D721Med (cell line): ENCODE measurements around the gene TTC1.

ENCODE experiments used
- DNase-seq: peaks from one replicate; pipeline ENCODE4 v3.0.0; 2011; ENCODE audit warnings: low spot score; ENCODE audit not compliant: insufficient read length
- FAIRE-seq: peaks from 2 replicates; lab custom pipeline; 2011; peaks lifted over from hg19 to GRCh38; lab: Jason Lieb, UNC
- CTCF ChIP-seq: IDR thresholded peaks from 2 replicates; pipeline ENCODE4 v1.5.1; 2012; ENCODE audit warnings: mild to moderate bottlenecking, control low read depth; ENCODE audit not compliant: insufficient read depth; ENCODE audit errors: missing control alignments

Gene TTC1

GRCh38 chr5:160088805-160089204 lies 79.9 kb downstream of the TTC1 start:
- FAIRE-seq (no peak), DNase-seq (no peak)

GRCh38 chr5:160089531-160089930 lies 80.6 kb downstream of the TTC1 start:
- no peak for FAIRE-seq
- no peak for TF ChIP-seq CTCF
- DNase-seq, result no peak

More at GRCh38 chr5:160088805-160089204, 79.9 kb downstream of the TTC1 start:
- no peak for TF ChIP-seq CTCF

- TF ChIP-seq CTCF, result no peak
- DNase-seq (no peak), FAIRE-seq (no peak)
Measured at GRCh38 chr5:160090059-160090458, 81.1 kb downstream of the TTC1 start.

- FAIRE-seq (no peak), DNase-seq (no peak)
- TF ChIP-seq CTCF, result no peak
Measured at GRCh38 chr5:160092514-160092913, 83.6 kb downstream of the TTC1 start.

- FAIRE-seq (no peak), DNase-seq (no peak)
- TF ChIP-seq CTCF, result no peak
Measured at GRCh38 chr5:160092960-160093707, 84.2 kb downstream of the TTC1 start.

- DNase-seq (no peak), FAIRE-seq (no peak)
- no peak for TF ChIP-seq CTCF
Measured at GRCh38 chr5:160096178-160096577, 87.2 kb downstream of the TTC1 start.

GRCh38 chr5:160097991-160098390 lies 89.1 kb downstream of the TTC1 start:
- DNase-seq (no peak), FAIRE-seq (no peak)
- TF ChIP-seq CTCF, result no peak
